SJCRH30 (cell line): ENCODE results near the gene ALS2CL. TPM values are rescaled to one million over a fixed set of nuclear protein-coding genes. Genes with fewer than 3 reads are reported as not detected.

Source experiments
- DNase-seq, 2 experiments: peaks; one replicate each; pipeline ENCODE4 v3.0.0-alpha.2; 2015 to 2020
- H3K27ac ChIP-seq: fragments of 250-450 bp; sonication (Bioruptor Pico); 2 replicates; pipeline ENCODE4 v1.5.1; 2020; ENCODE audit warnings: mild to moderate bottlenecking, moderate library complexity
- H3K27me3 ChIP-seq: fragments of 250-450 bp; sonication (Bioruptor Pico); 2 replicates; pipeline ENCODE4 v1.5.1; 2020; ENCODE audit warnings: mild to moderate bottlenecking, moderate library complexity
- H3K36me3 ChIP-seq: fragments of 250-450 bp; sonication (Bioruptor Pico); 2 replicates; pipeline ENCODE4 v1.5.1; 2020; ENCODE audit warnings: mild to moderate bottlenecking, moderate library complexity
- H3K4me1 ChIP-seq: fragments of 250-450 bp; sonication (Bioruptor Pico); 2 replicates; pipeline ENCODE4 v1.5.1; 2020; ENCODE audit warnings: mild to moderate bottlenecking, moderate library complexity
- H3K4me3 ChIP-seq: fragments of 250-450 bp; sonication (Bioruptor Pico); 2 replicates; pipeline ENCODE4 v1.5.1; 2020; ENCODE audit warnings: mild to moderate bottlenecking, moderate library complexity
- H3K9me3 ChIP-seq: fragments of 250-450 bp; sonication (Bioruptor Pico); replicated peaks from 2 replicates; pipeline ENCODE4 v1.5.1; 2020; ENCODE audit warnings: mild to moderate bottlenecking, moderate library complexity
- total RNA-seq: library from RNA; depleted of rRNA; stranded (reverse); fragments of >200 nt; shearing (Covaris generic); gene quantifications from 2 replicates; pipeline ENCODE4 v1.2.3, GENCODE V29; 2014

ALS2CL gene
- total RNA-seq, 1 experiment from 2014 or later = 9.4 TPM

DNA sequence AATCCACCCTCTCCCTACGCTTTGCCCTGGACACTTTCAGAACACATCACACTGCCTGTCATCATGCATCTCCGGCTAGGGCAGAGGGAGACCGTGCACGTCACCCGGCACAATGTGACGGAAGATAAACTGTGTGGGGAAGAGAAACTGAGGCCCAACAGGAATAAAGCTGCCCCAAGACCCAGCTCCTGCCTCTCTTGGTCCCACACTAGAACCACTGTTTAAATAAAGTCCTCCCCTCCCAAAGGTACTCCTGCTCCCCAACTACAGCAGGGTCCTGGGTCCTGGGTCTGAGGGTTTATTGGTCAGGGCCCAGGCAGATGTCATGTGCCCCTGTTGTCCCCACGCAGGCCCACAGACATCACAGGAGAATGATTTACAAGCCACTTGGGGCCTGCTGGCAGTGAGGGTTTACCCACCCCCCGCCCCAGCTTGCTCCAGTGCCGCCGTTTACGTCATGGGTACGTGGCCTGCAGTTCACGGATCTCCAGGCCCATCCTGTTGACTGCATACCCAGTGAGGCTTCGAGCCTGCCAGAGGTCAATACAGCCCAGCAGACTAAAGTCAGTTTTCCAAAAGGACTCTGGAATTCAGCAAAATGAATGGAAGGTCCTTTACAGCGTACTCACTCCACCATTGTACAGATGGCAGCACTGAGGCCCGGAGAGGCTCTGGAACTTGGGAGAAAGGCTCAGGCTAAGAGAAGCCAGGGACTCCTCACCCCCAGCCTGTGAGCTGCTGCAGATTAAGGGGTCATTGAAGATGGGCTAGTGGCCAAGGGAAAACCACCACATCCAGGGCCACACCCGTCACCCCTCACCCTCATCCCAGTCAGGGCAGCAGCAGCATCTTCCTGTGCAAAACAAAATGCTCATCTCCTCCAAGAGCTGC lies 23.2 kb downstream of the ALS2CL start:
- DNase-seq = no peak
- Histone ChIP-seq H3K27me3 (no peaks in the 10 kb centered on the region), H3K27ac (no peak overlapping the region), H3K9me3 (no peaks in the 10 kb centered on the region), H3K4me3 (no peak overlapping the region), H3K4me1 (0 out of 2 replicates have a peak, but pooled peaks cover 8% of the 10 kb centered on the region), H3K36me3 (no peaks in the 10 kb centered on the region)

- H3K4me1 ChIP-seq = 0 out of 2 replicates have a peak, but pooled peaks cover 8% of the 10 kb centered on the region
- H3K9me3 ChIP-seq = no peaks in the 10 kb centered on the region
- no peak overlapping the region for H3K4me3 ChIP-seq
- no peaks in the 10 kb centered on the region for H3K36me3 ChIP-seq
- H3K27me3 ChIP-seq = no peaks in the 10 kb centered on the region
- H3K27ac ChIP-seq = no peak overlapping the region
- DNase-seq = no peak
Observed at GRCh38 chr3:46669191-46669999, 24.1 kb downstream of the ALS2CL start.

DNA sequence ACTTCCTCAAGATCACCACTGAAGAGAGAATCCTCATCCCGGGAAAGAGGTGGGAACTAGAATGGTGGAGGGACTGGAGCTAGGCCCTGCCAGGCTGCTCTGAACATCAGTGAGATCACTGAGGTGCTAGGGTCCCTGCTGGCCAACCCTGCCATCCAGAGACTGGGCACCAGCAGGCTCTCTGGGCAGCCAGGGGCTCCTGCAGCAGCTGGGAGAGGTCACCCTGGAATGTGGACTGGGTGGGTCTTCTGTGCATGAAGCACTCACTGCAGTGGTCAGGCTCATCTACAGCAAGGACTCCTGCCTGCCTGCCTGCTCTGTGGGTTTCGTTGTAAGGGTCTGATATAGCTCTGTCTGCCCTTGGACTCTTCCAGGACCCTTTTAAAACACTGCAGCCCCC lies 24.9 kb downstream of the ALS2CL start:
- H3K9me3 ChIP-seq = no peaks in the 10 kb centered on the region
- peaks cover 16% of the 10 kb centered on the region for H3K4me1 ChIP-seq
- H3K27ac ChIP-seq = no peak overlapping the region
- H3K36me3 ChIP-seq = no peaks in the 10 kb centered on the region
- H3K27me3 ChIP-seq = no peaks in the 10 kb centered on the region
- H3K4me3 ChIP-seq = no peak overlapping the region
- DNase-seq = peak in 1 of 2 experiments; percentile 1

GRCh38 chr3:46668116-46668515 lies 25.4 kb downstream of the ALS2CL start:
- peaks cover 20% of the 10 kb centered on the region for H3K4me1 ChIP-seq
- no peaks in the 10 kb centered on the region for H3K27me3 ChIP-seq
- H3K9me3 ChIP-seq = no peaks in the 10 kb centered on the region
- H3K36me3 ChIP-seq = no peaks in the 10 kb centered on the region
- peak in 1 of 2 experiments; percentile 1 for DNase-seq
- H3K27ac ChIP-seq = no peak overlapping the region
- no peak overlapping the region for H3K4me3 ChIP-seq

DNA sequence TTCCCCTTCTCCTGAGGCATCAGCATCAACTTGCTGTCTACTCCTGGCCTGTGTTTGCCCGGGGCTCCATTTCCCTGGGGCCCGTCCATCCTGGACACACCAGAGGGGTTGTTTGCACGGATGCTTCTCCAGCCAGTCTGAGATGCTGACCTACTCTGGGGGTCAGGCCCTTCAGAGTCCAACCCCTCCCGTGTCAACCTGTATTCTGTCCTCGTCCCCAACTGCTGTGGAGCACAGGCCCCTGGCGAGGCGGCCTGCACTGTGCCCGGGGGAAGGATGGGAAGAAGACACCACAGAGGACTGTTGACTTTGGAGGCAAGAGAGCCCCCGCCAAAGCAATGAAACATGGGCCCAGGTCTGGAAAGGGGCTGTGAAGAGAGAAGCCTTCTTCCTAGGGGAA lies 25.8 kb downstream of the ALS2CL start:
- Histone ChIP-seq H3K4me1 (peaks cover 23% of the 10 kb centered on the region), H3K27ac (no peak overlapping the region), H3K36me3 (no peaks in the 10 kb centered on the region), H3K9me3 (no peaks in the 10 kb centered on the region), H3K4me3 (no peak overlapping the region), H3K27me3 (no peaks in the 10 kb centered on the region)
- DNase-seq = no peak

GRCh38 chr3:46667061-46667621 lies 26.3 kb downstream of the ALS2CL start:
- H3K27ac ChIP-seq = no peak overlapping the region
- H3K36me3 ChIP-seq = no peaks in the 10 kb centered on the region
- no peak overlapping the region for H3K4me3 ChIP-seq
- H3K4me1 ChIP-seq = peaks cover 28% of the 10 kb centered on the region
- peak; percentile 34 to 46 for DNase-seq
- no peaks in the 10 kb centered on the region for H3K9me3 ChIP-seq
- H3K27me3 ChIP-seq = no peaks in the 10 kb centered on the region

DNA sequence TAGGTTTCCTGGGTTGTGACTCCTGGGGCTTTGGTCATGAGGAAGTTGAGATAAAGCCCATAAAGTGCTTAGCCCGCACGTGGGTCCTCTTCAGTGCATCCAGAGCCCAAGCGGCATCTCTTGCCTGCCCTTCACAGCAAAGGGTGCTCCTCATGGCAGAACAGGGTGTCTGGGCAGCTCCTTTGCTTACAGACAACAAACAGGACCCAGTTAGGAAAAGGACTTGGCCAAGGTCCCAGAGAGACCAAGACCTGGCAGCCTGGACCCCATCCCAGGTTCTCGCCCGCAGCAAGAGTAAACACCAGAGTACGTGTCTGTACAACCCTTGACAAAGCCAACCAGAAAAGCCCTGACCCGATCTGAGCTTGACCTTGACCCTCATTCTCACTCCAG lies 27.0 kb downstream of the ALS2CL start:
- Histone ChIP-seq H3K27me3 (no peaks in the 10 kb centered on the region), H3K4me1 (peaks cover 35% of the 10 kb centered on the region), H3K9me3 (no peaks in the 10 kb centered on the region), H3K36me3 (no peaks in the 10 kb centered on the region), H3K4me3 (no peak overlapping the region), H3K27ac (no peak overlapping the region)
- no peak for DNase-seq

DNA sequence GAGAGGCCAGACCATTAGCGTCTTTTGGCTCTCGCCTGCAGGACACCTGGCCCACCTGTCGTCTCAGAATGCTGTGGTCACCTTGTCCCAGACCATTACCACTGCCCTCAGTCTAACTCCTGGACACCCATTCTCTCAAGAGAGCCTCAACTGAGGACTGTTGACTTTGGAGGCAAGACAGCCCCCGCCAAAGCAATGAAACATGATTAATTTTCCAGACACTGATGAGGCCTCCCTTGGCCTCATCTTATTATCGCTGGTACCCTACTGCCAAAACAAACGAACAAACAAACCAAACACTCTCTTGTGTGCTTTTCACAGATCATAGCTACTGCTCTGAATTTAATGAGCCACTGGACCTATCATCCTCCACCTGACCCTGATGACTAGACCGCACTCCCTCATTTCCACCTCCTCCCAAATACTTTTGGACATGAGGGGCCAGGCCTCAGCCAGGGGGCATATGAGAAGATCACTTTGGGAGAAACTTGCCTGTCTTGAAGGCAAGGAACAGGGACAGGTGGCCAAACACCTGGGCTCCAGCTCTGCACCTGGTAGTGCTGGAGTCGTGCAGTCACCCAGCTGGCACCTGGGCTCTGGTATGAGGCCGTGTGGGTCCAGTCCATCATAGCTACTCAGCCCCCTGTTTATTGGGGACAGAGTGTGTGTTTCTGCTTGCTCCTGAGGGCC lies 27.6 kb downstream of the ALS2CL start:
- H3K9me3 ChIP-seq = no peaks in the 10 kb centered on the region
- peaks cover 41% of the 10 kb centered on the region for H3K4me1 ChIP-seq
- no peak overlapping the region for H3K4me3 ChIP-seq
- H3K27ac ChIP-seq = no peak overlapping the region
- H3K36me3 ChIP-seq = no peaks in the 10 kb centered on the region
- DNase-seq = no peak
- H3K27me3 ChIP-seq = no peaks in the 10 kb centered on the region

DNA sequence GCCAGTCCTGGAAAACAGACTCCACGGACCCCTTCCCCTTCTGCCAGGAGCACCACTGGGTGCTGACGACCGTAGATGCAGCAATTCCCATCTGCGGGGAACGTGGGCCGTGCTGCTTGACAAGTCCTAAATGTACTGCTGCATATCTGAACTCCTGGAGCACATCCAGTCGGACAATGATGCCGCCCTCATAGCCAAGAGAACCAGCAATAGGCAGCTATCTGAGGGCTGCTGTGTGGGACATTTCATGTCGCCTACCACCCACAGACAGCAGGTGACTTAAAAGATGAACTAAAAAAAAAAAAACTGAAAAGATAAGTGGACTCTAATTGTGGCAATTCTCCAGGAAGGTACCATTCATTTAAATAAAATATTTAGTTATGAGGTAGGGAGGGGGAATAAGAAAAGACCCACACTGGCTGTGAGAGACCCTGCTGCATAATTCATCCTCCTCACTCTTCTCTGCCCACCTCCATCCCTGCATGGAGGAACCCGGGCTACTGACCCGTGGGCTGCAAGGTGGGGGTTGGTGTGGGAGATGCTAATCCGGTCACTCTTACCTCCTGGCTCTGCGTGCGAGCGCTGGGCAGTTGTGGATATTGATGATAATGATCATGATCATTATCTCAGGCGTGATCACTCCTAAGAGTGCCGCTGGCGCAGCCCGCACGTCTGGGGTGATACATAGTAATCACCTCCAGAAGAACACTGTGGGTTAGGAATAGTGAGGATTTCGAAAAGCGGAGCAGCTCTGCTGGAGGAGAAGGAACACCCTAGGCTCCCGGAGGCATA lies 28.3 kb downstream of the ALS2CL start:
- H3K27me3 ChIP-seq = no peaks in the 10 kb centered on the region
- no peak overlapping the region for H3K27ac ChIP-seq
- no peak for DNase-seq

DNA sequence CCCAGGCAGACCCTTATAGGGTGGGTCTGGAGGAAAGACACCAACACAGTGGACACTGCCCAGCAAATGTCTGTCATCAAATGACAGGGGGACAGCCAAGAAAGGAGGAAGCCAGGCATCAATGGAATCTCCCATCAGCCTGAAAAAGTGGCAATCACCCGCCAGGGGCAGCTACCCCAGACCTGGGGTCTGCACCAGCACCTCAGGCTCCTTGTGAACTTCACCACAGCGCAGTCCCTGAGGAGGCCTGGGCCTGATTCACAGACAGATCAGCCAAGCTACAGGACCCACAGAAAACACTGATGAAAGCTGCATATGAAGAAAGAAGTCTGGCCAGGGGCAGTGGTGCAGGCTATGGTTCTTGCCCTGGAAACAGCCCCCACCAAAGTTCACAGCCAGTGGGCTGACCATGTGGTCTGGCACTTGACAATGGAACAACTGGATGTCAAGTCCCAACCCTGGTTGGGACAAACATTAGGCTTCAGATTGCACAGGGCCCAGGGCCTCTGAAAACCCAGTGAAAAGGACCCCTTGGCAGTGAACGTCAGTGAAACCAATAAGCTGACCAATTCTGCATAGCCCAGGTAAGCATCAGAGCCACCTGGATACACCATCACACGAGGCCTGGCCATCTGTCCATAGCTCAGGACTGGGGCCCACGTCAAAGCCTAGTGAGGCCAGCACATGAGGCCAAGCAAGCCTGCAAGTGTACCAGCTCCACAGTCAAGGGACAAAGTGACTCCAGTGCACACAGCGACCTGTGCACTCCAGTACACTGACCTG lies 29.1 kb downstream of the ALS2CL start:
- H3K36me3 ChIP-seq = no peaks in the 10 kb centered on the region
- peak overlapping the region; percentile 72; the same call in 1 of the 2 replicates for H3K27ac ChIP-seq
- H3K9me3 ChIP-seq = no peaks in the 10 kb centered on the region
- H3K4me1 ChIP-seq = peaks cover 47% of the 10 kb centered on the region
- H3K27me3 ChIP-seq = no peaks in the 10 kb centered on the region
- no peak for DNase-seq
- no peak overlapping the region for H3K4me3 ChIP-seq

More for the DNA sequence above, 28.3 kb downstream of the ALS2CL start:
- H3K4me1 ChIP-seq = peaks cover 44% of the 10 kb centered on the region
- H3K36me3 ChIP-seq = no peaks in the 10 kb centered on the region
- no peaks in the 10 kb centered on the region for H3K9me3 ChIP-seq
- H3K4me3 ChIP-seq = no peak overlapping the region

GRCh38 chr3:46663591-46664135 lies 29.8 kb downstream of the ALS2CL start:
- H3K4me3 ChIP-seq = no peak overlapping the region
- peak overlapping the region; percentile 72 for H3K27ac ChIP-seq
- H3K4me1 ChIP-seq = peaks cover 53% of the 10 kb centered on the region
- H3K9me3 ChIP-seq = no peaks in the 10 kb centered on the region
- no peaks in the 10 kb centered on the region for H3K27me3 ChIP-seq
- DNase-seq = peak; percentile 61 to 71
- no peaks in the 10 kb centered on the region for H3K36me3 ChIP-seq

DNA sequence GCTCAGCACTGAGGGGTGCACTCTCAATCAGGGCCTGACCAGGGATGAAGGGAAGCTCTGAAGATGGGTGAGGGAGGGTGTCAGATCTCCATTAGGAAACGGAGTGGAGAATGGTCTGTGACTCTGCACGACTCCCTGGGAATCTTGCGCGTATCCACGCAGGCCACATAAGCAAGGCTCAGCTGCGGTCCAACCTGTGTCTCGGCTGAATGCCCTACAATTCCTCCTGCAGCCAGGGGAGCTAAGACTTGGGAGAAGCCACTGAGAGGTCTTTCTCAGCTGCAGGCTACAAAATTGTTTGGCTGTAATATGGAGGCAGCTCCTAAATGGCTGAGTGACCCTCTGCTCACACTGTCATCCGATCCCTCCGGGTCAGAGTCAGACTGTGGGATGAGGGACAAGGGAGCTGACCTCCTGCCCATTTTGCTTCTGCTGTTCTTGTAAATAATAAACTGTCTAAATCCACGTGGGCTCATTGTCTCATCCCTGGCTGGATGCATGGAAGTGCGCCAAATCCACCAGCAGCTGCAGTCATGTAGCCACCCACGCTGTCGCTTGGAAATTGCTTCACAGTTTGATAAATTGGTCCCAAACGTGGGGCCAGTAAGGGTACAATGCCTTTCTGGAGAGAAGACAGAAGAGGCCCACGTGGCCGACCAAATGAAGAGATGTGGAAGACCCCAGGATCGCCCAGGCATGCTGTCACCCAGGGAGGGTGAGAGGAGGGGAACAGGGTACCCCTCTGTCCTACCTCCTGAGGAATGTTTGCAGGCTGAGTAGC lies 30.5 kb downstream of the ALS2CL start:
- H3K27ac ChIP-seq = peak overlapping the region; percentile 72
- no peaks in the 10 kb centered on the region for H3K36me3 ChIP-seq
- H3K9me3 ChIP-seq = no peaks in the 10 kb centered on the region
- 0 out of 2 replicates have a peak overlapping the region, but pooled peaks have one; percentile 8 for H3K4me3 ChIP-seq
- DNase-seq = peak; percentile 80 to 86
- H3K4me1 ChIP-seq = peaks cover 53% of the 10 kb centered on the region
- no peaks in the 10 kb centered on the region for H3K27me3 ChIP-seq
